Endothelial cell of hepatic sinusoid (primary cell): ENCODE data around the gene COX6B2.
"Not testable (repeated sequence)": the region's sequence is repeated elsewhere in the genome, so short reads cannot be mapped to it uniquely, and the experiment has no call there.

Source experiments
- in situ Hi-C: cut with HindIII; loops from 2 replicates; pipeline ENCODE4 v1.10.0; 2017; ENCODE audit warnings: low sequenced_read_pairs

The COX6B2 gene, protein sequence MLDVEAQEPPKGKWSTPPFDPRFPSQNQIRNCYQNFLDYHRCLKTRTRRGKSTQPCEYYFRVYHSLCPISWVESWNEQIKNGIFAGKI

DNA sequence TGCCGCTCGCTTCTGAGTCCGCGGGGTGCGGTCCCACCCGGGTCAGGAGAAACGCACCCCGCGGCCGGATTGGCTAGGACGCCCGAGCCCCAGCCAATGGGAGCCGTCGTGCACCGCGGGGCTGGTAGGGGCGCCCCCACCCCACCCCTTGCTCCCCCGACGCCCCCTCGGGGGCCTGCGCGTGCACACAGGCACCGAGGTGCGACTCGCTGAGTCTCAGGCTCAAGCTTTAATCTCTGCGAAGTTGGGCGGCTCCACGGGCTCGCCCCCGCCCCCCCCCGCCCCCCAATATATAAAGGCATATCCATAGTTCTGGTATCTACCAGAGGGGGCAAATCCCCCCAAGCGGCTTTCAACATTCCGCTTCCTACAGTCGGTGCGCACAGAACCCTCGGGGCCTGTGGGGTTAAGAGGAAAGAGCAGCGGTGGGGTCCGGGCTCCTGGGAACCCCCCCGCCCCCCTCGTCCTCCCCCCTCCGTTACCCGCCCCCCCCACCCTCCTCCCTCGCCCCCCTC is at the start of gene COX6B2:
COX6B2 (minus strand) TSS at position 22 of the 515 bp plus-strand sequence. CDS start 198 bp downstream, outside the sequence.
- in situ Hi-C loops = loop anchor here (5.0 to 10.0 kb wide), 2 partner anchors 57 to 120 kb away; partner anchors contain the start of gene ZNF628

DNA sequence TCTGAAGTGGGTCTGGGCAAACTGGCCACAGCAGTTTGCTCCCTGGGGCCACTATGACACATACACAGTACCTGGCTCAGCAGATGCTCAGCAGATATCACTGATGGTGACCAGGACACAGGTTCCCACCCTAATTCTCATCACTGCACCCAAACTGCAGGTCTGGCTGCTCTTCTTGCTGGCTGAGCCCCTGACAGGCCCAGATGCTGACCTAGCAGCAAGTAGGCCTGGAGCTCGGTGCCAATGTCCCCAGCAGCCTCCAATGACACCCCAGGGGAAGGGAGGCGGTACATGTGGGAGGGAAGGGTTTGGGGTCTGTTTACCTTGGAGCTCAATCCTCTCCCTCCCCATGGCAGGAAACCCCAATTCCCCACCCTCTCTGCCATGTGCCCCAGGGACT is 48.0 kb upstream of the COX6B2 start:
- in situ Hi-C loops = no loop called here

- in situ Hi-C loops = not testable (repeated sequence)
These were observed 46.9 kb upstream of the COX6B2 start for GRCh38 chr19:55401390-55401789.

DNA sequence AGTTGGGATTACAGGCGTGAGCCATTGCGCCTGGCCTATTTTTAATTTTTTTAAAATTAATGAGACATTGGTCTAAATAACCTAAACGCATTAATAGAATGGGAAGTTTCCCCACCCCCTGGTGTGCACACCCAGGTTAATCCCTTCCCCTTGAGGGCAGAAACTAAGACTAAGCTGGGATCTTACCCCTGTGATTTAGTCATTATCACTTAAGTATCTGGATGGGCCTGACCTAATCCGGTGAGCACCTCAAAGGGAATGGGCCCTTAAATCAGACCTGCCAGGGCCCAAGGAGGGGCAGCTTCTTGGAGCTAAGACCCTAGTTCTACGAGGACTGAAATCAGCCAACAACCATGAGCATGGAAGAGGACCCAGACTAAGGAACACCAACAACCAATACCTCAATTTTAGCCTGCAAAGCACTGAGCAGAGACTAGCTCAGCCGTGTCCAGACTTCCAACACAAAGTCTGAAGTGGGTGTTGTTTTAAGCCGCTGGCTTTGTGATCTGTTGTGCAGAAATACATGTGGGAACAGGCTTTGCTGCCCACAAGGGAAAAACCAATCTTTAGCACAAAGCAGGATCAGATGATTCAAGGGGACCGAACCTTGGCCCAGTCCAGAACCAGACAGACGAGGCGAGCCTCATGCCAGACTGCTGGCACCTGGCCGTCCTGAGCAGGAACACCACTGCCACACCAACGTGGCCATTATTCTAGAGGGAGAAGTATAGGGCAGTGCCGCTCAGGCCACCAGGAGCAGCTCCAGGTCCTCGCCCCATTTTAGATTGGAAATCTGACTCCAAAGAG is 46.0 kb upstream of the COX6B2 start:
- in situ Hi-C loops = no loop called here

DNA sequence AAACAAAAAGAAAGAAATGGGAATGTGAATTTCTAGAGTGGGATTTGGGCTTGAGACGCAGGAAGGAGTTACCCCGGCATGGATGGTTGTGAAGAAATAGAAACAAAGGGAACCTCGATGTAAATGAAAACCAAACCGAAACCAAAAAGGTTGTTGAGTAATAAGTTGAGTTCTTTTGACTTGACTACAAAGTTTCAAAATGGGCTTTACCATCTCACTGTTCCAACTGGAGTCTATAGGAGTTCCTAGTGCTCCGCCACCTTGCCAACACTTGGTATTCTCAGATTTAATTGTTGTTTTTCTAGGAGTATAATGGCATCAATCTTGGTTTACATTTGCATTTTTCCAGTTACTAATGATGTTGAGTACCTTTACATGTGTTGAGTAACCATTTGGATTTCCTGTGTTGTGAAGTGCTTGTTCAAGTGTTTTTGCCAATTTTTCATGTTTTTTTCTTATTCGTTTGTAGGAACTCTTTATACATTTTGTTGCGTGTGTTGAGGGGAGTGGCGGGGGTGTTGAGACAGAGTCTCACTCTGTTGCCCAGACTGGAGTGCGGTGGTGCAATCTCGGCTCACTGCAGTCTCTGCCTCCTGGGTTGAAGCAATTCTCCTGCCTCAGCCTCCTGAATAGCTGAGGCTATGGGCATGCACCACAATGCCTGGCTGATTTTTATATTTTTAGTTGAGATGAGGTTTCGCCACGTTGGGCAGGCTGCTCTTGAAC is 43.8 kb upstream of the COX6B2 start:
- in situ Hi-C loops = no loop called here

GRCh38 chr19:55392820-55393761 is 38.6 kb upstream of the COX6B2 start:
- in situ Hi-C loops = loop anchor here (5.0 kb wide), 2 partner anchors 46 to 96 kb away; no protein-coding TSS in a partner anchor

DNA sequence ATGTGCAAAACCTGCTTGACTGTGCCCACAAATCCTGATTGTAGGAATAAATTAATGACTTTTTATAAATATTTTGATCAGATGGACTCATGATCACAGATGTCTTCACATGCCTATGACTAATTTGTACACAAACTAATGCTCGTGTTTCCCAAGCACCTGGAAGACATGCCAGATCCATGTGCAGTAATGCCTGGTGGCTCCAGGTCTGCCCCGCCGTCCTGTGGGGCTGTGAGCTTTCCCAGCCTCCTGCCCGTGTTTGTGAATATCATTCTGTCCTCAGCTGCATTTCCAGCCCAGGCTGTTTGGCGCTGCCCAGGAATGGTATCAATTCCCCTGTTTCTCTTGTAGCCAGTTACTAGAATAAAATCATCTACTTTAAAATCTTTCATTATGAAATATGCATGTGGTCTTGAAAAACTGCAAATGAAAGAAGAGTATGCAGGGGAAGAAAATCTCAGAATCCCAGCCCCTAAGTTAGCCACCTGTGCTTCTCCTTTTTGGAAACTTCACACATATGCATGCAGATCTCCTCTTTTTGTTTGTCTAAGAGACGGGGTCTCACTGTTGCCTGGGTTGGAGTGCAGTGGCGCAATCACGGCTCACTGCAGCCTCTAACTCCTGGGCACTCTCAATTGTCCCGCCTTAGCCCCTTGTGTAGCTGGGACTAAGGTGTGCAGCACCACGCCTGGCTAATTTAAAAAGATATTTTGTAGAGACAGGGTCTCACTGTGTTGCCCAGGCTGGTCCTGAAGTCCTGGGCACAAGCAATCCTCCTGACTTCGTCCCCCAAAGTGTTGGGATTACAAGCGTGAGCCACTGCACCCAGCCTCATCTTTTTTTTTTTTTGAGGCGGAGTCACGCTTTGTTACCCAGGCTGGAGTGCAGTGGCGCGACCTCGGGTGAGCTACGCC is 37.4 kb upstream of the COX6B2 start:
- in situ Hi-C loops = loop anchor here (5.0 kb wide), 2 partner anchors 45 to 95 kb away; no protein-coding TSS in a partner anchor

GRCh38 chr19:55391191-55391670 is 36.7 kb upstream of the COX6B2 start:
- in situ Hi-C loops = loop anchor here (5.0 kb wide), 2 partner anchors 44 to 94 kb away; no protein-coding TSS in a partner anchor

DNA sequence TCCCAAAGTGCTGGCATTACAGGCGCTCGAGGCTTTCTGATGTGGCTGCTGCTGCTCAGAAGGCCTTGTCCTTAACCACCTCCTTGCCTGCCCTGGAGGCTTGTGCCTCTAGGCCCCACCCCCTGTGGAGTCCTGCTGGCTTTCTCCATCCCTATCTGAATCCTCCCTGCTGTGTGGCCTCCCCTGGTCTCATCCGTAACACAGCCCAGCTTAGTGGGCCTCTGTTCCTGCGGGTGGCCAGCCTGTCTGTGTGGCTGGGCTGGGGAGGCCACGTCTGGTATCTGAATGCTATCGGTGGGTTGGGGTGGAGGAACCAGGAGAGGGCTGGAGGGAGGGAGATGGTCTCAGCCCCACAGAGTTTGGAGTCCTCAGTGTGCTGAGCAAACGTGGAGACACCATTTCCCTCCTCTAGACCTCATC is 36.0 kb upstream of the COX6B2 start:
- in situ Hi-C loops = loop anchor here (5.0 kb wide), 2 partner anchors 43 to 93 kb away; no protein-coding TSS in a partner anchor

- in situ Hi-C loops = loop anchor here (5.0 kb wide), 2 partner anchors 42 to 92 kb away; no protein-coding TSS in a partner anchor
These were observed 35.1 kb upstream of the COX6B2 start for GRCh38 chr19:55389386-55390317.

- in situ Hi-C loops = no loop called here
These were observed 33.4 kb upstream of the COX6B2 start for GRCh38 chr19:55387736-55388497.

DNA sequence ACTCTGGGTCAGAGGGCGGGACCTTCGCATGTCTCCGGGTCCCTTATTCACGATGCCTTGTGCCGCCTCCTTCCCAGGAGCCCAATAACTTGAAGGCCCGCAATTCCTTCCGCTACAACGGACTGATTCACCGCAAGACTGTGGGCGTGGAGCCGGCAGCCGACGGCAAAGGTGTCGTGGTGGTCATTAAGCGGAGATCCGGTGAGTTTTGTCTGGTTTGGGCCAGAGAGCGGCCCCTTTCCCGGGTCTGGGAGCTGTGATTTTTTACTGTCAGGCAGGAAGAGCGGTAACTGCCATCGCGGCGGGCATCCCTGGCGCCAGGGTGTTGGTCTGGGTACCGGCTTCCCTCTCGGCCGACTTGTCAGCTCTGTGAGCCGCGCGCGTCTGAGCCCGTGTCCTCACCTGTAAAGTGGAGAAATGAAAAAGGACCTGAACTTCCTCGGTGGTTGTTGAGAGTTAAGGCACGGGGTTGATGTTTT is 32.0 kb upstream of the COX6B2 start:
- in situ Hi-C loops = no loop called here

DNA sequence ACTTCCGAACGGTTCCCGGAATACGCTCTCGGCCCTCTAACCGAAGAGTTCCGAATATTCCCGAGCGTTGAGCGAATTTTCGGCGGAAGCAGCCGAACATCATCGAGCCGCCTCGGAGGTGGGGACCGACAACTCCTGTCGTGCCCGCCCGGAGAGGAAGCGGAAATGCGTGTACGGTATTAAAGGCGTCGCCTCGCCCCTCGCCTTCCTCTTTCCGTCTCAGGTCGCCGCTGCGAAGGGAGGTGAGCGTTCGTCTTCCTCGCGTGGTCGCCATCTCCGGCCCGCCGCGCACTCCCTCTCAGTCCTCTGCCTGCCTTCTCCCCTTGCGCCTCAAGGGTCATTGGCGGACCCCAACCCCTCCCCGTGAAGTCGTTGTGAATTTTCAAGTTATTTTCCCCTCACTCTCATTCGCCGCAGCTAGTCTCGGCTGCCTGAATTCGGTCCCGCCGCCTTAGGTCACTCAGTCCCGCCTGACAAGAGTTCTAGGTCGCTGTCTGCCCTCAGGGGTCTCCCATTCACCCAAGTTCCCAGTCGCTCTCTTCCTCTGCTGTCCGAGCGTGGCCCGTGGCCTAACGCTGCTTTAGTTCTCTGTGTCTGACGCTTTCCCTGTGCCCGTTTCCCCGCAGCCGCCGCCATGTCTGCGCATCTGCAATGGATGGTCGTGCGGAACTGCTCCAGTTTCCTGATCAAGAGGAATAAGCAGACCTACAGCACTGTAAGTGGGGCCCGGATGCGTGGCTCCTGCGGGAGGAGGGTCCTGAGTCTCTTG is 31.4 kb upstream of the COX6B2 start, which contains the start of gene RPL28:
RPL28 (plus strand) TSS at position 209 of the 769 bp plus-strand sequence; CDS start at position 635, 426 bp downstream.
- in situ Hi-C loops = no loop called here

GRCh38 chr19:55384920-55385723 is 30.6 kb upstream of the COX6B2 start:
- in situ Hi-C loops = no loop called here
